ENCODE data around the gene COG5. TPM values are rescaled to one million over a fixed set of nuclear protein-coding genes. Genes with fewer than 3 reads are reported as not detected.

COG5 gene
- total RNA-seq, 2 donors from 2014 or later = 41.8 to 50.2 TPM

DNA sequence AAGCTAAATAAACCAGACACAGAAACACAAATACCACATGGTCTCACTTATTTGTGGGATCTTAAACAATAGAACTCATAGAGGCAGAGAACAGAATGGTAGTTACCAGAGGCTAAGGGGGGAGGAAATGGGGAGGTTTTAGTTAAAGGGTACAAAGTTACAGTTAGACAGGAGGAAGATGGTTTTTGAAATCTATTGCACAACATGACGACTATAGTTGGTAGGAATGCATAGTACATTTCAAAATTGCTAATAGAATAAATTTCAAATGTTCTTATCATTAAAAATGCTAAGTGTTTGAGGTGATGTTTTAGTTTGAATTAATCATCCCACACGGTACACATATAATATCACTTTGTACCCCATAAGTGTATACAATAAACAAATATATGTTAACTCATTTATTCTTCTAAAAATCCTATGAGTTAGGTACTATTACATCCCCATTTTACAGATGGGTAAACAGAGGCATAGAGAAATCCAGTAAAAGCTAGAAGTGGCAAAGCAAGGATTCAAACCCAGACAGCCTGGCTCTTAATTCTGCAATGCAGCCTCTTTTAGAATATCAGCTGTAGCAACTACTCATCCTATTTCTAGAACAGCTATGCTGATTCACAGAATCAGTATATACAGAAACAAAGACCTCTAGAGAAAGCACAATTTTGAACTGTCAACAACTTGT is 344.0 kb downstream of the COG5 start:
- intact Hi-C loops (cut with DNase I) = no loop called here
- DNase-seq (ENCODE audit: low spot score) = no peak

GRCh38 chr7:107213945-107214344 is 349.8 kb downstream of the COG5 start:
- intact Hi-C loops (cut with DNase I) = no loop called here
- DNase-seq (ENCODE audit: low spot score) = no peak

DNA sequence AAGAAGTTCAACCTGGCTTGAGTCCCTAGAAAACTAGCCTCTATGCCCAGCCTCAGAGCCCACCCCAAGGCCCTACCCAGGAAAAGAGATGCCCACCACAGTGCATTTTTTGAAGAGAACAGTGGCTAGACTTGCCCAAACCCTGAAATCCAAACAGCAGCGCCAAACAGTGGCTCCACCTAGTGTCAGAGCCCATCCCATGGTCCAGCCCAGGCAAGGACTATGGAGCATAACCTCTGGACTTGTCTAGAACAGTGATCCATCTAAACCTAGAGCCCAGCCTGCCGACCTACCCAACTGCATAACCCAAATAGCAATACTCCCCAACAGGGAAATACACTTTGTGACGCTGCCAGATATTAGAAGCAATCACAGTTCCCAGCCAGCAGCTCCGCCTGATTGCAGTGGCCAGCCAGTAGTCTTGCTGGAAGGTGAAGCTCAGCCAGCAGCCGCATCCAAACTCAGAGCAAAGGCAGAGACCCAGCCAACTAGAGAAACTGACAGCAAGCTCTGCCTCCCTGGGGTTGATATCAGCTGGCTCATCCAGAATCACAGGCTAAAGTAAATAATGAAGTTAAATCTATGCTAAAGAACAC is 350.4 kb downstream of the COG5 start:
- intact Hi-C loops (cut with DNase I) = no loop called here

DNA sequence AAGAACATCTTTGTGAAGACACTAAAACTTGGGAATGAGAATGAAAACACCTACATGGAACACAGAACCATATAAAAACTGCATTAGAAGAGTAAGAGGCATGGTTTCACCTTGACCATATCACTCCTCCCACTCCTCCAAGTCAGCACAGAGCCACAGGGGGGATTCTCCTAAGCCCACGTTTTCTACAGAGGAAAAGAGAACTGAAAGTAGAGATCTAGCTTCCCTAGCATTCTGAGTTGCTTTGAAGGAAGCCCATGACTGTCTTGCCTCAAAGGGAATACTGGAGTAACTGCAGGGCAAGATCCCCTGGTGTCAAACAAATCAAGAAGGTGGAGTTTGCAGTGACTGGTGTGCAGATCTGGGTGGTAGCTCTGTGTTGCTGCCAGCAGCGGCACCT is 351.0 kb downstream of the COG5 start:
- intact Hi-C loops (cut with DNase I) = no loop called here

More for the DNA sequence above, 350.4 kb downstream of the COG5 start:
- DNase-seq (ENCODE audit: low spot score) = no peak

DNA sequence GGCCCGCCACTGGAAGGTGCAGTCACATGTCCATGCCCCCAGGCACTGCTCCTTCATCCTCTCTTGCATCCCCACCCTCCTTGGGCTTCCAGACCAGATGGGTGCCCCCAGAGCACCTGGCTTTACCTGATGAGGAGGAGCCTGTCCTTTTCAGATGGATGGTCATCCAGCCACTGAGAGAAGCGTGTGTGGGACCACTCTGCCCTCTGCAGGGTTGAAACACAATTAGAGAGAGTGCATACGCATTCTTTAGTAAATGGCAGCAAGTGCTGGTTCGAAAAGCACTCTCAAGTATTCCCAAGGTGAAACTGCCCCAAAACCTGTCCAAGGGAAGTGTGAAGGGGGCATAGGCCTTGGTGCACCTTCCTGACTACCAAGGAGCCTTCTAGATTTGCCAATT is 353.3 kb downstream of the COG5 start:
- DNase-seq (ENCODE audit: low spot score) = no peak
- intact Hi-C loops (cut with DNase I) = no loop called here

More for the DNA sequence above, 351.0 kb downstream of the COG5 start:
- DNase-seq (ENCODE audit: low spot score) = no peak

DNA sequence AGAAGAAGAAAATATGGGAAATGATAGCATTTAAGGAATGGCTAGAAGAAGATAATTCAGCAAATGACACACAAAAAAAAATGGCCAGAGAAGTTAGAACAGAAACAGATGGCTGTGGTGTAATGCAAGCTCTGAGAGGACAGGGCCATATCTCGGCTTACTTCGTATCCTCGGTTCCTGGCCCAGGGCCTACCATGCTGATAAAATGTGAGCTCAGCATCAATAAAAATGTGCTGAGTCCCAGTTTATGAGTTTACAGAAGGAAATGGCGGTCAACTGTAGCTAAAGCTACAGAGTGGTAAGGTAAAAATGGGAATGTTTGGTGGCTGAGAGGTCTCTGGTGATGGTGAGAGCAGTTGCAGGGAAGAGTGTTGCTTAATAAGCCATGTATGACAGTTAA is 354.2 kb downstream of the COG5 start:
- no peak for DNase-seq (ENCODE audit: low spot score)
- intact Hi-C loops (cut with DNase I) = no loop called here

GRCh38 chr7:107208563-107208962 is 355.2 kb downstream of the COG5 start:
- intact Hi-C loops (cut with DNase I) = no loop called here
- DNase-seq (ENCODE audit: low spot score) = no peak

DNA sequence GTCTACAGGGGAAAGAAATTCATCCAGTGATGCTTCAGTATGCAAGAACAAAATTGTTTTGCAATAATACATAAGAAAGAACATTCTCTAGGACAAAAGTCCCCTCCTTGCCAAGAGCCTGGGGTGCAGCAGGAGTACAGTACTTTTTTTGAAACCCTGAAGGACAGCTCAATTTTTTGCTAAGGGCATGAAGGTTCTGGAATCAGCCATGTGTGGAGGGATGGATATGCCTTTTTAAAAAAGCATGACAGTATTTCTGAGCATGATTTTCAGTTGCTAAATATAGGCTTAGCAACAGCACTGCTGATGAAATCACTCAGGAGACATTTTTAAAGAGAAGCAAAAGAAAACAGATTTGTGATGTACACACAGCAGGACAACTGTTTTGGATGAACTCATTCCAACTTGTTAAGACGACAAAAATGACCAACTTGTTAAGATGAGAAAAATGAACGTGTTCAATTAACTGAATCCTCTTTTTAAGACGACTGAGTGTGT is 355.6 kb downstream of the COG5 start:
- intact Hi-C loops (cut with DNase I) = no loop called here
- no peak for DNase-seq (ENCODE audit: low spot score)

DNA sequence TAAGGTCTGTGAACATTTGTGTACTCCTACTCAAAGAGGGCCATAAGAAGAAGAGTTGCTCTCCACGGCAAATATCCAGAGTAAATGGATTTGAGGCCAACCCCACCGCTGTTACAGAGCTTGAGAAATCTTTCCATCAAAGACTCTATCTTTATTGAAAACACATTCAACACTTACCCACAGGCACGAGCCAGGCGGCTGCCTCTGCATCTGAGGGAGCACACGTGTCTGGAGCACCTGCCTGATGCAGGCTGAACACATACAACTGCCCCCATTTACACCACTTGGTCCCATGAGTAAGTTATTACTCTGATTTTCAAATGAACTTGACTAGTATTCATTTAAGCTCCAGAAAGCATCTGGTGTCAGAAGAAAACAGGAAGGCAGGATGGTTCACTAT is 356.3 kb downstream of the COG5 start:
- intact Hi-C loops (cut with DNase I) = no loop called here
- no peak for DNase-seq (ENCODE audit: low spot score)

- intact Hi-C loops (cut with DNase I) = no loop called here
Measured at GRCh38 chr7:107206706-107207105, 357.0 kb downstream of the COG5 start.

DNA sequence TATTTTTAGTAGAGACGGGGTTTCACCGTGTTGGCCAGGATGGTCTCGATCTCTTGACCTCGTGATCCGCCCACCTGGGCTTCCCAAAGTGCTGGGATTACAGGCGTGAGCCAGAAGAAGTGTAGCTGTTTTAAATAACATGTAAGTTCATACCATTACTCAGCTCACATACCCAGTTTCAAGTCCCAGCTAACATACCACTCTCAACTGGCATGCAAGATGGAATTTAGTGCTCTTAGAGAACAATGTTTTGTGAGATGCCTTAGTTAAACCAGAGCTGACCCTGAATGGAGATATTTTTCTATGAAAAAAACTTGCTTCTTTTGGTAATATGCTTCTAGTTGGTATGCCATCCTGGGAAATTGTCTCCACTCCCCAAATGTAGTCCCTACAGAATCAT is 357.6 kb downstream of the COG5 start:
- DNase-seq (ENCODE audit: low spot score) = no peak
- intact Hi-C loops (cut with DNase I) = no loop called here

More at GRCh38 chr7:107206706-107207105, 357.0 kb downstream of the COG5 start:
- DNase-seq (ENCODE audit: low spot score) = no peak

DNA sequence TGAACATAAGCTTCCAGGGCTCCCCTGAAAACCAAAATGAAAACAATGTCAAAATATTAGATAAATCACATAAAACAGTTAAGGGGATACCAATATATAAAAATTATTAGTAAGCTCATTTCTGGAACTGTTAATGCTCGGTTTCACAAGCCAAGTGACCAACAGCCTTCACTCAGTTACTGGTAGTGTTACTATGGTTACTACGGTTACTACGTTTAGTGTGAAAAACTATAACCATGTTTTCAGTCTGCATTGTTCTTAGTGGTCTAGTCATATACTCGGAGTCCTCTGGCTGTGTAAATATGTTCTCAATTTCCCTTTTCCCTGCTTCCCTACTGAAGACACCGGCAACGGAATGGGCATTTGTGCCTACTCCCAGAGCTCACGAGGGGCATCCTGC is 360.1 kb downstream of the COG5 start:
- intact Hi-C loops (cut with DNase I) = no loop called here
- DNase-seq (ENCODE audit: low spot score) = no peak

GRCh38 chr7:107201795-107202450 is 361.8 kb downstream of the COG5 start:
- intact Hi-C loops (cut with DNase I) = no loop called here
- no peak for DNase-seq (ENCODE audit: low spot score)

DNA sequence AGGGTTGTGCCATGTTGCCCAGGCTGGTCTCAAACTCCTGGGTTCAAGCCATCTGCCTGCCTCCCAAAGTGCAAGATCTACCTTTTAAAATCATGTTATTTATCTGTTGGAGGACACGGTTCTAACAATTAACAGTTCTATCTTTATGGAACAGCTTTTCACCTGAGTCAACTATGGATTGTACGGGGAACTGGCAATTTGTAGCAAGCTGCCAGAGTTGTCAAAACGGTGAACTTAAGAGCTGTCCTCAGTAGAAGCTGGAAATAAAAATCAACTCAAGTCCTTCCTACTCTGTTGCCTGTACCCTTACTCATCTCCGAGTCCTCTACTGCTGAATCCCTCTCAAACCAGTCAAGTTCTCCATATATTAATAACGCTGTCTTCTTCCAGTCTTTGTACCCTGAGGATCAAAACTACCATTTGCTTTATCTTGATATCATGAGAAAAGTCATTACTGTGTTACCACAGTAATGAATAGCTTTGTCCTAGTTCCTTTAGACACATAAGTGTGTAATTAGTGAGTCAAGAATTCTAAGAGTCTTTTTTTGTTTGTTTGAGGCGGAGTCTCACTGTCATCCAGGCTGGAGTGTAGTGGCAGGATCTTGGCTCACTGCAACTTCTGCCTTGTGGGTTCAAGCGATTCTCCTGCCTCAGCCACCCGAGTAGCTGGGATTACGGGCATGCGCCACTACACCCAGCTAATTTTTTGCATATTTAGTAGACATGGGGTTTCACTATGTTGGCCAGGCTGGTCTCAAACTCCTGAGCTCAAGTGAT is 366.7 kb downstream of the COG5 start:
- intact Hi-C loops (cut with DNase I) = no loop called here
- no peak for DNase-seq (ENCODE audit: low spot score)

GRCh38 chr7:107194052-107194451 is 369.7 kb downstream of the COG5 start:
- intact Hi-C loops (cut with DNase I) = no loop called here
- no peak for DNase-seq (ENCODE audit: low spot score)

DNA sequence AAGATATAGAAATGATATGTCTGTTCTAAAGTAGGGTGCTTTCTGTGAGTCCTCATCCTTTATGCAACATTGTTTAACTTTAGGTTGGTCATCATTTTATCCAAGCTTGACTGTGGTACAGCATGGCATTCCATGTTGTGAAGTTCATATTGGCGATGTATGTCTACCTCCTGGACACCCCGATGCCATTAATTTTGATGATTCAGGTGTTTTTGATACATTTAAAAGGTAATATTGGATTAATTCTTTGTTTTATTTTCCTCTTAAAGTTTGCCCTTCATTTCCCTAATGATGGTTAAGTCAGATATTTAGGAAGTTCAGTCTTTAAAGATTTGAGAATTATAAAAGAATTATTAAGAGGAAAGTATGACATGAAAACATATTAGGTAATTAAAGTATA is 373.6 kb downstream of the COG5 start:
- intact Hi-C loops (cut with DNase I) = no loop called here

DNA sequence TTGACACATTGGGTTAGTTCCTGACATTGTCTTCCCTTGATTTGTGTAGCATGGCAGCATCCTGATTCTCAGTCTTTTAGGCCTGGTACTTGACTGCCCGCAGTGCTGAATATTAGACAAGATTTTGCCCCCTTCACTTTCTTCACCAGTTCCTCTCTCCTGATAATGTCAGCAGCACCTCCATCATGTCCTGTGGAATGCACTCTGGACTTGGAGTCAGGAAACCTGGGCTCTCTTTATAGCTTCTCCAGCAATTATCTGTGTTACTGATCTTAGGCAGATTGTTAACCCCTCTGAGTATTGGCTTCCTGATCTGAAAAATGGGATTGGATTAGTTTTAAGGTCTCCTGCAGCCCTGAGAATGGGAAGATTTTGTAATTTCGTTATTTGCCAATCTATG is 375.9 kb downstream of the COG5 start:
- intact Hi-C loops (cut with DNase I) = no loop called here

More for the DNA sequence above, 373.6 kb downstream of the COG5 start:
- no peak for DNase-seq (ENCODE audit: low spot score)

DNA sequence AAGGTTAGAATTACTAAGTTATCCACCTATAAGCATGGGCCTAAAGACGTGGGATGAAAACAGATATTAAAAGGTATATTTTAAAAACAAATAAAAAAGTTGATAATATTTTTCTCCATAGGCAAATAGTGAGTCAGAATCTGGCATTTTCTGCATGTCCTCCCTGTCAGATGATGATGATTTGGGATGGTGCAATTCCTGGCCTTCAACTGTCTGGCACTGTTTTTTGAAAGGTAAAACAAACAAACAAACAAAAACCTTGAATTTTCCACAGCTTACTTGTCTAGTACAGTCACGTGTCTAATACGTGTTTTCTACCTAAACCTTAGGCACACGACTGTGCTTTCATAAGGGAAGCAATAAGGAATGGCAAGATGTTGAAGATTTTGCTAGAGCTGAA is 377.5 kb downstream of the COG5 start:
- intact Hi-C loops (cut with DNase I) = no loop called here
- DNase-seq (ENCODE audit: low spot score) = no peak

More for the DNA sequence above, 375.9 kb downstream of the COG5 start:
- no peak for DNase-seq (ENCODE audit: low spot score)

DNA sequence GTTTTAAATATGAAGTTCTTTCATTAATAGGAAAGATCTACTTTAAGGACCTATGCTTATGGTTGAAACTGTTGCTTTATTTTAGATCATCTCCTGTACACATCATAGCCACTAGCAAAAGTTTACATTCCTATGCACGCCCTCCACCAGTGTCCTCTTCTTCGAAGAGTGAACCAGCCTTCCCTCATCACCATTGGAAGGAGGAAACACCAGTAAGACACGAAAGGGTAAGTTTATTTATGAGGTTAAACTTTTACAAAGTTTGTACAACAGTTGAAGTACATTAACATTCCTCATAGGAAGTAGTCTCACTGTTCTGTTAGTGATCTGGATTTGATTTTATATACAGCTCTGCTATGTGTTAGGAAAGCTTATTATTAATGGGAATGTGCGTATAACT is 378.0 kb downstream of the COG5 start:
- no peak for DNase-seq (ENCODE audit: low spot score)
- intact Hi-C loops (cut with DNase I) = no loop called here

DNA sequence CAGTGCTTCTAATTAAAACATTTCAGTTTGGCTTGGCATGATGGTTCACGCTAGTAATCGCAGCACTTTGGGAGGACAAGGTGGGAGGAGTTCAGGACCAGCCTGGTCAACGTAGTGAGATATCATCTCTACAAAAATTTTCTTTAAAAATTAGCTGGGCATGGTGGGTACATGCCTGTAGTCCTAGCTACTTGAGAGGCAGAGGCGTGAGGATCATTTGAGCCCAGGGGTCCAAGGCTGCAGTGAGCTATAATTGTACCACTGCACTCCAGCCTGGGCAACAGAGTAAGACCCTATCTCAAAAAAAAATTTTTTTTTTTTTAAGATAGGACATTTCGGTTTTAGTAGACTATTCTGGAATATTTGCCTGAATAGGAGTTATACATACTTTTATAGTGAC is 382.5 kb downstream of the COG5 start:
- no peak for DNase-seq (ENCODE audit: low spot score)
- intact Hi-C loops (cut with DNase I) = no loop called here

Measured in posterior vena cava (tissue), 2 donors.